ENCODE results near the gene TRIM62.

TRIM62 gene

GRCh38 chr1:33176887-33177286 is 5.0 kb downstream of the TRIM62 start:
- DNase-seq (ENCODE audit: low read depth): no peak
- TF ChIP-seq, protein P1, sequence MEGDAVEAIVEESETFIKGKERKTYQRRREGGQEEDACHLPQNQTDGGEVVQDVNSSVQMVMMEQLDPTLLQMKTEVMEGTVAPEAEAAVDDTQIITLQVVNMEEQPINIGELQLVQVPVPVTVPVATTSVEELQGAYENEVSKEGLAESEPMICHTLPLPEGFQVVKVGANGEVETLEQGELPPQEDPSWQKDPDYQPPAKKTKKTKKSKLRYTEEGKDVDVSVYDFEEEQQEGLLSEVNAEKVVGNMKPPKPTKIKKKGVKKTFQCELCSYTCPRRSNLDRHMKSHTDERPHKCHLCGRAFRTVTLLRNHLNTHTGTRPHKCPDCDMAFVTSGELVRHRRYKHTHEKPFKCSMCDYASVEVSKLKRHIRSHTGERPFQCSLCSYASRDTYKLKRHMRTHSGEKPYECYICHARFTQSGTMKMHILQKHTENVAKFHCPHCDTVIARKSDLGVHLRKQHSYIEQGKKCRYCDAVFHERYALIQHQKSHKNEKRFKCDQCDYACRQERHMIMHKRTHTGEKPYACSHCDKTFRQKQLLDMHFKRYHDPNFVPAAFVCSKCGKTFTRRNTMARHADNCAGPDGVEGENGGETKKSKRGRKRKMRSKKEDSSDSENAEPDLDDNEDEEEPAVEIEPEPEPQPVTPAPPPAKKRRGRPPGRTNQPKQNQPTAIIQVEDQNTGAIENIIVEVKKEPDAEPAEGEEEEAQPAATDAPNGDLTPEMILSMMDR (IDR thresholded peaks at IDR 0.05; ENCODE audit: low read depth, low read length, missing control alignments): no peak
- in situ Hi-C loops (cut with HindIII; ENCODE audit: low sequenced_read_pairs): loop anchor here (5.0 kb wide), 1 partner anchor 35 kb away; no protein-coding TSS in a partner anchor
- no peak overlapping the region for H3K4me3 ChIP-seq (ENCODE audit: low read depth, low read length)

DNA sequence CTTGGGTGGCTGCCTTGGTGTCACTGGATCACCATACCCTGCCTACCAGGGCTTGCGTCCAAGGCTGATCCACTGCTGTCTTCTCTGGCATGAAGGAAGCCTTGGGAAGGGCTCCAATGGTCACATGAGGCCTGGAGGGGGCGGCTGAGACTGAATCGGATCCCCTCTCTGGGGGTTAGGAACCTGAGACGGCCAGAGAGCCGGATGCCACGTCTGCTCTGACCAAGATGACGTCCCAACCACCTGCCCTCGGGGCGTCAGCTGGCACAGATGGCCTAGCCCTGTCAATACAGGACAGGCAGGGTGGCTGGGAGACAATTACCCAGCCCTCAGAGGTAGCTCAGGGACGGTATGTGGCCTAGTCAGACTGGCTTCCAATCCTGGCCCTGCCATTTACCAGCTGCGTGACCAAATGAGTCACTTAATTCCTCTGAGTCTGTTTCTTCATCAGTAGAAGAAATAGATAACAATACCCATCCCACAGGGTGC is 5.4 kb downstream of the TRIM62 start:
- TF ChIP-seq, protein P1 (IDR thresholded peaks at IDR 0.05; ENCODE audit: low read depth, low read length, missing control alignments): no peak
- DNase-seq (ENCODE audit: low read depth): no peak

GRCh38 chr1:33175865-33176264 is 6.0 kb downstream of the TRIM62 start:
- in situ Hi-C loops (cut with HindIII; ENCODE audit: low sequenced_read_pairs): loop anchor here (5.0 kb wide), 1 partner anchor 34 kb away; no protein-coding TSS in a partner anchor
- no peak for DNase-seq (ENCODE audit: low read depth)

More for the DNA sequence above, 5.4 kb downstream of the TRIM62 start:
- H3K4me3 ChIP-seq (ENCODE audit: low read depth, low read length): no peak overlapping the region
- in situ Hi-C loops (cut with HindIII; ENCODE audit: low sequenced_read_pairs): loop anchor here (5.0 kb wide), 1 partner anchor 34 kb away; no protein-coding TSS in a partner anchor

GRCh38 chr1:33173091-33173490 is 8.8 kb downstream of the TRIM62 start:
- DNase-seq (ENCODE audit: low read depth): no peak

More at GRCh38 chr1:33175865-33176264, 6.0 kb downstream of the TRIM62 start:
- TF ChIP-seq, protein P1 (IDR thresholded peaks at IDR 0.05; ENCODE audit: low read depth, low read length, missing control alignments): no peak
- no peak overlapping the region for H3K4me3 ChIP-seq (ENCODE audit: low read depth, low read length)

DNA sequence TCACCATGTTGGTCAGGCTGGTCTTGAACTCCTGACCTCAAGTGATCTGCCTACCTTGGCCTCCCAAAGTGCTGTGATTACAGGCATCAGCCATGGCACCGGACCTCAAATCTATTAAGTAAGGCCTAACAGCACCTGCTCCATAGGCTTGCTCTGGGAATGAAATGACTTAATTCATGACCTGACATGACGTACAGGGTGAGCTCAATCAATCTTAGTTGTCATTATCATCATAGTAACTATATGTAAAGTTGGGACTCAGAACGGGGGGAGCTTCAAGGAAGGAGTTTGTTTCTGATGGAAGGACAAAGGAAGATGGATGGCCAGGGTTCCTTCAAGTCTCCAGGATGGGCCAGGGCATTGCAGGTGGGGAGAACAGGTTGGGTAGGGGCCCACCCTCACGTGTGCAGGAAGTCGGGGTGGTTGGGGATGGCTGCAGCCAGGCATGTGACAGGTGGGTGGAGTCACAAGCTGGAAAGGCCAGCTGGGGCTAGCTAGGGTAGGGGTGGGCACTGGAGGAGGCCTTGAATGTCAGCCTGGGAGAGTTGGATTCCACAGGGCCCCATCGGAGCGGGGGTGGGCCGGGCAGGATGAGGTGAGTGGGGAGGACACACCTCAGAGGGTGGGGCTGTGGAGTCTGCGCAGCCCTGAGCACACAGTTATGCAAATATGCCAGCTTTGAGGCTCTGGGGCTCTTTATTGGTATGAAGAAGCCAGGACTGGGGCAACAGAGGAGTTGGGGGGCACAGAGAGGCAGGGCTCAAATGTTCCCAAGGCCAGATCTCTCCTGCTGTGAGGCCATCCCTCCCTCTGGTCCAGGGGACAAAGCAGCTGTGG is 9.6 kb downstream of the TRIM62 start:
- in situ Hi-C loops (cut with HindIII; ENCODE audit: low sequenced_read_pairs): no loop called here
- TF ChIP-seq, protein P1 (IDR thresholded peaks at IDR 0.05; ENCODE audit: low read depth, low read length, missing control alignments): no peak
- no peak overlapping the region for H3K4me3 ChIP-seq (ENCODE audit: low read depth, low read length)
- DNase-seq (ENCODE audit: low read depth): no peak

More at GRCh38 chr1:33173091-33173490, 8.8 kb downstream of the TRIM62 start:
- in situ Hi-C loops (cut with HindIII; ENCODE audit: low sequenced_read_pairs): no loop called here
- TF ChIP-seq, protein P1 (IDR thresholded peaks at IDR 0.05; ENCODE audit: low read depth, low read length, missing control alignments): no peak
- no peak overlapping the region for H3K4me3 ChIP-seq (ENCODE audit: low read depth, low read length)

- in situ Hi-C loops (cut with HindIII; ENCODE audit: low sequenced_read_pairs): no loop called here
- H3K4me3 ChIP-seq (ENCODE audit: low read depth, low read length): no peak overlapping the region
- TF ChIP-seq, protein P1 (IDR thresholded peaks at IDR 0.05; ENCODE audit: low read depth, low read length, missing control alignments): no peak
- no peak for DNase-seq (ENCODE audit: low read depth)
These were observed 11.2 kb downstream of the TRIM62 start for GRCh38 chr1:33170351-33171274.

Measured in astrocyte of the cerebellum (primary cell).